GM12865 (cell line): ENCODE measurements around the gene PLCB2.

Experiments used
- DNase-seq: peaks from one replicate; pipeline ENCODE4 v3.0.0; 2010; ENCODE audit warnings: low read depth
- H3K4me3 ChIP-seq: 2 replicates; pipeline ENCODE4 v1.5.1; 2011; ENCODE audit warnings: mild to moderate bottlenecking, low read depth, low read length, control low read depth
- TF ChIP-seq, protein P1 (sequence below): IDR thresholded peaks from 2 replicates; pipeline ENCODE4 v1.5.1; 2011; ENCODE audit warnings: low read length, control low read depth, low read depth, inconsistent platforms; ENCODE audit not compliant: insufficient read depth; ENCODE audit errors: missing control alignments

PLCB2 gene

DNA sequence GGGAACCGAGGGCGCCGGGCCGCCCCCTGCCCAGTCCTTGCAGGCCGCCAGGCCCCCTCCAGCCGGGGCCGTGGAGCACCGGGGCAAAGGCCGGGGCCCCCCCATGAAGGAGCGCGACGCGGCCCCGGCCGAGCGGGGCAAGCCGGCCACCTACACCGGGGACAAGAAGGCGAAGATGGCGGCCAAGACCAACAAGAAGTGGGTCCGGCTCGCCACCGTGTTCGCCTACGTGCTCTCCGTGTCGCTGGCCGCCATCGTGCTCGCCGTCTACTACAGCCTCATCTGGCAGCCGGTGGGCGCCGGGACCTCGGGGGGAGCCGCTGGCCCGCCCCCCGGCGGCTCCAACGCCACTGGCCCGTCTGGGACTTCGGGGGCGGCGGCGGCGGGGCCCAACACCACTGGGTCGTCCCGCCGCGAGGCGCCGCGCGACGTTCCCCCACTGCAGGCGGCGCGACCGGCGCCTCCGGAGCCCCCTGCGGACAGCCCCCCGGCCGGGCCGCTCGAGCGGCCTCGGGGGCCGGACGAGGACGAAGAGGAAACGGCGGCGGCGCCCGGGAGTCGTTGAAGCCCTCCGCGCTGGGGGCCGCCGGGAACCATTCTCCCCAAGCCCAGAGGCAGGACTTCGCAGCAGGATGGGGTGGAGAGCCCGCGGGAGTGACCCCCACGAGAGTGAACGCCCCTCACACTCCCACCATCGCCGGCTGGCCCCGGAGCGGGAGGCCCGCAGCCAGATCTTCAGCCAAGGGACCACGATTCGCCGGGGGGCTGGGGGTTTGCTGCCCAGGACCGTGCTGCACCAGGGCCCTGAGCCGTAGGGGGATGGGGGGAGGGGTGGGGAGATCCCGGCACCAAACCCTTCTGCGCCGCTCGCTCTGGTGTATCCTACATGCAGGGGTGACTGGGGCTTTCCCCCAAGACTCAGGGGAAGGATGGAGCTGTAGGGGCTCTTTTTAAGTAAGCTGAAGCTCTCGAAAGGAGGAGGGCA, 16.5 kb upstream of the PLCB2 start:
- peak; percentile 41 for DNase-seq
- TF ChIP-seq, protein P1, sequence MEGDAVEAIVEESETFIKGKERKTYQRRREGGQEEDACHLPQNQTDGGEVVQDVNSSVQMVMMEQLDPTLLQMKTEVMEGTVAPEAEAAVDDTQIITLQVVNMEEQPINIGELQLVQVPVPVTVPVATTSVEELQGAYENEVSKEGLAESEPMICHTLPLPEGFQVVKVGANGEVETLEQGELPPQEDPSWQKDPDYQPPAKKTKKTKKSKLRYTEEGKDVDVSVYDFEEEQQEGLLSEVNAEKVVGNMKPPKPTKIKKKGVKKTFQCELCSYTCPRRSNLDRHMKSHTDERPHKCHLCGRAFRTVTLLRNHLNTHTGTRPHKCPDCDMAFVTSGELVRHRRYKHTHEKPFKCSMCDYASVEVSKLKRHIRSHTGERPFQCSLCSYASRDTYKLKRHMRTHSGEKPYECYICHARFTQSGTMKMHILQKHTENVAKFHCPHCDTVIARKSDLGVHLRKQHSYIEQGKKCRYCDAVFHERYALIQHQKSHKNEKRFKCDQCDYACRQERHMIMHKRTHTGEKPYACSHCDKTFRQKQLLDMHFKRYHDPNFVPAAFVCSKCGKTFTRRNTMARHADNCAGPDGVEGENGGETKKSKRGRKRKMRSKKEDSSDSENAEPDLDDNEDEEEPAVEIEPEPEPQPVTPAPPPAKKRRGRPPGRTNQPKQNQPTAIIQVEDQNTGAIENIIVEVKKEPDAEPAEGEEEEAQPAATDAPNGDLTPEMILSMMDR, result no peak
- H3K4me3 ChIP-seq, result peak overlapping the region; percentile 65

DNA sequence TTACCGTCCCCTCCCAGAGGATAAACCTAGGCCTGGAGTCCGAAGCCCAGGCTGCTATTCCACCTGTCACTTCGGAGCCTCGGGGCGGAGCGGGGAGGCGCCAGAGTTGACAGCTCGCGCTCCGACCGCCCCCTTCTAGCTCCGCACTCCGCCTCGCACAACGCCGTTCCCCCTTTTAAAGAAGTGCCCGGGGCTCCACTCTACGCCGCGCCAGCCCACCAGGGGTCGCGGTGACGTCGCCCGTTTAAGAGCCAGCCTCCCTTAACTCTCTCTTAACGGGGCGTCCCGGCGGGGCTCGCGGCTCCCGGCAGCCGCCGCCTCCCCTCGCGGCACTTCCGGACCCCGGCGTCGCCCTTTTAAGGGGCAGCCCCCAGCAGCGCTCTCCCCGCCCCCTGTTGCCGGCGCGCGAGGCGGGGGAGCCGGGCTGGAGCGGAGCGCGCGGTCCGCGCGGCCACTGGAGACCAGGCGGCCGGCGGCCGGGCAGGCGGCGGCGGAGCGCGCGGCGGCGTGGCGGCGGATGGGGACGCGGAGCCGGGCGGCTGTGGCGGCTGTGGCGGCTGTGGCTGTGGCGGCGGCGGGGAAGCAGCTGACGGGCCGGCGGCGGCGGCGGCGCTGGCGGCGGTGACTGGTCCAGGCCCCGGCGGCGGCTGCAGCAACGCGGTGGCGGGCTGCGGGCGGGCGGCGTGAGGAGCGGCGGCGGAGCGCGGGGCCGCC, 15.7 kb upstream of the PLCB2 start, which contains the start of gene INAFM2:
Gene INAFM2 (plus strand): TSS at position 454 of the 714 bp plus-strand sequence. CDS start 364 bp downstream, outside the sequence.
- TF ChIP-seq, protein P1, result peak; percentile 53
- DNase-seq, result peak; percentile 97
- H3K4me3 ChIP-seq, result peak within 1 kb of the TSS; percentile 65

DNA sequence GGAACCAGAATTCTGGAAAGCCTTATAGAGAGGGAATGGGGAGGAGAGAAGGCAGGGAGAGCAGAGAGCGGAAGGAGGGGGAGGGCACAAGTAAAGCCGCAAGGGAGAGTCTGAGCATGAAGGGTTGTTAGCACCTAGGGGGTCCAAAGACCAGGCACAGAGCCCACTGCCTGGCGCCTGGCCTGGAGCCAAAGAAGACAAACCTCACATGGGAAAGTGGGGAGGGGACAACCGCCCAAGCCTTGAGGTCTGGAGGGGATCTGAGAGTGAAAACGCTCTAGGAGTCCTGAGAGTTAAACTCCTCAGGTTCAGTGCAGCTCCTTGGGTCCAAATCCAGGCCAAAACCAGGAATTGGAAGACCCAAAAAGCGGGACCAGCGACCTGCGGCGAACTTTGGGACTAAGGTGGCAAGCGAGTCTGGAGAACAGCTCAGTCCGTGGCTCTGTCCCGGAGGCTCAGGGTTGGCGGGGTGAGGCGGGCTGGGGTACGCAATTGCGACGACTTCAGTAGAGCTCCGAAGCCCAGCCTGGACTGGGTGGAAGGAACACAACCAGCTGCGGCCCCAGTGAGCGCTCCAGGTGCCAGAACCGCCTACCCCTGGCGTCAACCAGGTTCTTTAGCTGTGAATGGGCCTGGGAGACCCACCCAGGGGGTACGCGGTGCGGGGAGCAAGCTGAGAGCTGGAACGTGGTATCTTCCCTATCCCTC, 14.9 kb upstream of the PLCB2 start:
- DNase-seq, result no peak
- TF ChIP-seq, protein P1, result no peak
- H3K4me3 ChIP-seq, result peak overlapping the region; percentile 49

DNA sequence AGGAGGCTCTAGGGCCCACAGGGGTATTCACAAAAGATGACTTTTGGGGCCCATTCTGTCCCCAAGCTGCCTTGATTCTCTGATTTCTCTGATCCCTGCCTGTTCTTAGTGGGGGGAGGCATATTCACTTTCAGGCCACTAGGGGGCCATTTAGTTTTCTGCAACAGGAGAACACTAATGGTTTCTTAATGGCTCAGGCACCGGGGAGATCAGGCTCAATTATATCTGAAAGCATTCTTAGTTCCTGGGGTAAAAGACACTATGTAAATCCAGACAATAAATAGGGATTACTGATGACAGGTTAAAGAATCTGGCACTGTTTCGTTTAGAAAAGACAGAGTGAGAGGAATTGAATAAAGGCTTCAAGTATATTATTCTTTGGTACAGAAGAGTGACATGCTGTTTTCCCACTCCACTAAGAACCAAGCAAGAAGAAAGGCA, 13.2 kb upstream of the PLCB2 start:
- peak; percentile 74 for DNase-seq
- TF ChIP-seq, protein P1, result peak; percentile 87
- no peak overlapping the region for H3K4me3 ChIP-seq

DNA sequence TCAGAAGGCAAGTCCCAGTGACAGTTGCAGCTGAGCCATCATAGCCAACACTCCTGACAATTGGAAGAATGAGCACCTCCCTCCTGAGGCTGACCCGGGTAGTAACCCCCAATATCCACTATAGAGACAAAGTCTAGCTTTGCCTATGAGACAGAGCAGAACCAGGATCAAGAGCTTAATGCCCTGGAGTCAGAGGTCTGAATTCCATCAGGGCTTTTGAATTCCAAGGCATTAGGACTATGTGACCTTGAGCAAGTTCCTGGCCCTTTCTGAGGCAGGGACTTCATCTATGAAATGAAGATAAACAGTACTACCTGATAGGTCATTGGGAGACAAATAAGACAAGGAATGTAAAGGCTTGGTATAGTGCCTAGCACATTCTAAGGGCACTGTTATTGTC, 12.7 kb upstream of the PLCB2 start:
- no peak overlapping the region for H3K4me3 ChIP-seq
- TF ChIP-seq, protein P1, result no peak
- no peak for DNase-seq

DNA sequence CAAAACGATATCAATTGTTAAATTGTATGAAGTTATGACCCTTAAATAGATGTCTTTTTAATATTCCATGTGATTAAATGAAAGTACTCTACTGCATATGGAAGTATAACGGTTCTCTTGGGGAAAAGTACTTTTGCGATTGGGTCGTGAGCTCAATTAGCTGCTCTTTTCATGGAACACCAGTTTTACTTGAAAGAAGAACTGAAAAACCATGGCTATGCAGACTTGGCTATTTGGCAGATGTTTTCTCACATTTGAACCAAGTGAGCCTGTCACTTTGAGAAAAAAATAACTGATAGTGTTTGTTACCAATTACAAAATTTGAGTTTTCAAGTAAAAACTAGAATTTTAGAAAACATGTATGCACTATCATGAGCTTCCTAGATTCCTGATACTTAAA, 9.8 kb upstream of the PLCB2 start:
- DNase-seq, result no peak
- TF ChIP-seq, protein P1, result no peak
- H3K4me3 ChIP-seq, result no peak overlapping the region
